ENCODE data around the gene CLASP1.
A peak's percentile ranks its signal among the peaks of the same experiment; 100 is the strongest.
"Not testable (repeated sequence)": the region's sequence is repeated elsewhere in the genome, so short reads cannot be mapped to it uniquely, and the experiment has no call there.

CLASP1 gene

DNA sequence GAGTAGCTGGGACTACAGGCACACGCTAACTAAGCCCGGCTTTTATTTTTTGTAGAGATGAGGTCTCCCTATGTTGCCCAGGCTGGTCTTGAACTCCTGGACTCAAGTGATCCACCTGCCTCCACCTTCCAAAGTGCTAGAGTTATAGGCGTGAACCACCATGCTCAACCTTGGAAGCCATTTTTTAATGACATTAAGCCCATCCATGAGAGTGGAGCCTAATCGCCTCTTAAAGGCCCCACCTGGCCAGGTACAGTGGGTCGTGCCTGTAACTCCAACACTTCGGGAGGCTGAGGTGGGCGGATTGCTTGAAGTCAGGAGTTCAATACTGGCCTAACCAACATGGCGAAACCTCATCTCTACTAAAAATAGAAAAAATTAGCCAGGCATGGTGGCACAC, 322.6 kb downstream of the CLASP1 start:
- no peak overlapping the region for H3K27ac Mint-ChIP-seq
- no peaks in the 10 kb centered on the region for H3K9me3 Mint-ChIP-seq
- H3K4me1 Mint-ChIP-seq: no peaks in the 10 kb centered on the region
- no peak overlapping the region for H3K4me3 Mint-ChIP-seq
- DNase-seq (ENCODE audit: low spot score in 2 of 2) (no peak), ATAC-seq (no peak)
- no peaks in the 10 kb centered on the region for H3K36me3 Mint-ChIP-seq

DNA sequence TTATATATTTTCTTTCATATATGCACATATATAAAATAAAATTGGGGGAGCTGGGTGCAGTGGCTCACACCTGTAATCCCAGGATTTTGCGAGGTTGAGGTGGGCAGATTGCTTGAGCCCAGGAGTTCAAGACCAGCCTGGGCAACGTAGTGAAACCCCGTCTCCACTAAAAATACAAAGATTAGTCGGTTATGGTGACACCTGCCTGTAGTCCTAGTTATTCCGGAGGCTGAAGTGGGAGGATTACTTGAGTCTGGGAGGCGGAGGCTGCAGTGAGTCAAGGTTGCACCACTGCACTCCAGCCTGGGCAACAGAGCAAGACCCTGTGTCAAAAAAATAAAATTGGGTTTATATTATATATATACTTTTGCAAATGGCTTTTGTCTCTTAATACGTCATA, 324.7 kb downstream of the CLASP1 start:
- H3K4me3 Mint-ChIP-seq: no peak overlapping the region
- no peaks in the 10 kb centered on the region for H3K9me3 Mint-ChIP-seq
- H3K36me3 Mint-ChIP-seq: no peaks in the 10 kb centered on the region
- ATAC-seq: no peak
- H3K27ac Mint-ChIP-seq: no peak overlapping the region
- DNase-seq (ENCODE audit: low spot score in 2 of 2): no peak
- H3K4me1 Mint-ChIP-seq: no peaks in the 10 kb centered on the region

GRCh38 chr2:121321476-121321875, 327.8 kb downstream of the CLASP1 start:
- Mint-ChIP-seq H3K4me3 (no peak overlapping the region), H3K36me3 (no peaks in the 10 kb centered on the region), H3K4me1 (no peaks in the 10 kb centered on the region), H3K9me3 (no peaks in the 10 kb centered on the region), H3K27ac (no peak overlapping the region)
- no peak for ATAC-seq
- no peak for DNase-seq (ENCODE audit: low spot score in 2 of 2)

GRCh38 chr2:121319941-121320340, 329.3 kb downstream of the CLASP1 start:
- H3K9me3 Mint-ChIP-seq: no peaks in the 10 kb centered on the region
- no peaks in the 10 kb centered on the region for H3K36me3 Mint-ChIP-seq
- no peak for DNase-seq (ENCODE audit: low spot score in 2 of 2)
- H3K4me3 Mint-ChIP-seq: no peak overlapping the region
- ATAC-seq: no peak
- H3K4me1 Mint-ChIP-seq: no peaks in the 10 kb centered on the region
- no peak overlapping the region for H3K27ac Mint-ChIP-seq

GRCh38 chr2:121316986-121317385, 332.3 kb downstream of the CLASP1 start:
- H3K9me3 Mint-ChIP-seq: no peaks in the 10 kb centered on the region
- H3K4me3 Mint-ChIP-seq: no peak overlapping the region
- no peak overlapping the region for H3K27ac Mint-ChIP-seq
- DNase-seq (ENCODE audit: low spot score in 2 of 2) (no peak), ATAC-seq (no peak)
- H3K36me3 Mint-ChIP-seq: no peaks in the 10 kb centered on the region
- H3K4me1 Mint-ChIP-seq: no peaks in the 10 kb centered on the region

GRCh38 chr2:121313701-121314100, 335.6 kb downstream of the CLASP1 start:
- not testable (repeated sequence) for H3K4me3 Mint-ChIP-seq; H3K27ac Mint-ChIP-seq; ATAC-seq; DNase-seq (ENCODE audit: low spot score in 2 of 2); H3K36me3 Mint-ChIP-seq; H3K9me3 Mint-ChIP-seq
- H3K4me1 Mint-ChIP-seq: peaks cover 13% of the 10 kb centered on the region

DNA sequence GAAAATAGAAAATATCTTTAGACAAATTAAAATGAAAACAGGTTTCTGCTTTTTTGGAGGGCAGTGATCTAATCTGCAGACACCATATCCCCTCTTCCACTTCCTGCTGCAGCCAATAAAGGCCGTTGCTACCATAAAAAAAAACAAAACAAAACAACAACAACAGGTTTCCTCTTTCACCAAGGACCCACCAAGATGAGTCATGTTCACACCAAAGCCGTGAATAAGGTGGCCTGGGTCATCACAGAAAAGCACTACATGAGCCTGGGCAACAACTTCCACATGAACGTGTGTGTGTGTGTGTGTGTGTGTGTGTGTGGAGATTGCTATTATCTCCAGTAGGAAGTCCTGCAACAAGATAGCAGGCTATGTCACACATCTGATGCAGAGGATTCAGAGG, 339.5 kb downstream of the CLASP1 start:
- ATAC-seq (peak; percentile 70), DNase-seq (ENCODE audit: low spot score in 2 of 2) (no peak)
- Mint-ChIP-seq H3K4me1 (peaks cover 13% of the 10 kb centered on the region), H3K9me3 (no peaks in the 10 kb centered on the region), H3K4me3 (no peak overlapping the region), H3K27ac (peak overlapping the region; percentile 9), H3K36me3 (no peaks in the 10 kb centered on the region)

DNA sequence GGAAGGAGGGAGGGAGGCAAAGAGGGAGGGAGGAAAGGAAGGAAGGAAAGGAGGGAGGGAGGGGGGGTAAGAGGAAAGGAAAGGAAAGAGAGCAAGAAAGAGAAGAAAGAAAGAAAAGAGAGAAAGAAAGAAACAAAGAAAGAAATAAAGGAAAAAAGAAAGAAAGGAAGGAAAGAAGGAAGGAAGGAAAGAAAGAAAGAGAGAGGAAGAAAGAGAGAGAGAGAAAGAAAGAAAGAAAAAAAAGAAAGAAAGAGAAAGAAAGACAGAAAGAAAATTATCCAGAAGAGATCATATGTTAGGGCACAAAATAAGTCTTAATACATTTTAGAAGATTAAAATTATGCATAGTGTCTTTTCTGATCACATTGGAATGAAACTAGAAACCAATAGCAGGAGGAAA, 339.9 kb downstream of the CLASP1 start:
- H3K4me3 Mint-ChIP-seq: no peak overlapping the region
- H3K9me3 Mint-ChIP-seq: no peaks in the 10 kb centered on the region

GRCh38 chr2:121307048-121307447, 342.2 kb downstream of the CLASP1 start:
- H3K4me3 Mint-ChIP-seq: no peak overlapping the region
- peaks cover 13% of the 10 kb centered on the region for H3K4me1 Mint-ChIP-seq
- H3K36me3 Mint-ChIP-seq: no peaks in the 10 kb centered on the region
- no peak for ATAC-seq
- H3K27ac Mint-ChIP-seq: no peak overlapping the region
- DNase-seq (ENCODE audit: low spot score in 2 of 2): no peak
- no peaks in the 10 kb centered on the region for H3K9me3 Mint-ChIP-seq

More for the DNA sequence above, 339.9 kb downstream of the CLASP1 start:
- ATAC-seq (no peak), DNase-seq (ENCODE audit: low spot score in 2 of 2) (no peak)
- peak overlapping the region; percentile 9 for H3K27ac Mint-ChIP-seq
- peaks cover 13% of the 10 kb centered on the region for H3K4me1 Mint-ChIP-seq
- H3K36me3 Mint-ChIP-seq: no peaks in the 10 kb centered on the region

DNA sequence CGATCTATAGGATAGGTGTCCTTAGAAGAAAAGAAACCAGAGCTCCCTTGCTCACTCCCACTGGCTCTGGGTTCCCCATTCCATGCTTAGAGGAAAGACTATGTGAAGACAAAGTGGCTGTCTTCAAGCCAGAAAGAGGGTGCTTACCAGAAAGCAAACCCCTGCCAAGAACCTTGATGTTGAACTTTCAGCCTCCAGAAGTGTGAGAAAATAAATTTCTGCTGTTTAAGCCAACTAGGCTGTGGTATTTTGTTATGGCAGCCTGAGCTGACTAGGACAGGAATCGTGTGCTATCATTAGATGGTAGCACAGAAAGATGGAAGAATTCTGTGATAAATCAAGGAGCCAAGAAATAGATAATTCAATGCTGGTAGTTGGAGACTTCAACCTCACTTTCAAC, 344.3 kb downstream of the CLASP1 start:
- peaks cover 12% of the 10 kb centered on the region for H3K4me1 Mint-ChIP-seq
- H3K4me3 Mint-ChIP-seq: no peak overlapping the region
- H3K36me3 Mint-ChIP-seq: no peaks in the 10 kb centered on the region
- no peak overlapping the region for H3K27ac Mint-ChIP-seq
- ATAC-seq (no peak), DNase-seq (ENCODE audit: low spot score in 2 of 2) (no peak)
- H3K9me3 Mint-ChIP-seq: no peaks in the 10 kb centered on the region

- H3K9me3 Mint-ChIP-seq: no peaks in the 10 kb centered on the region
- DNase-seq (ENCODE audit: low spot score in 2 of 2) (no peak), ATAC-seq (no peak)
- H3K36me3 Mint-ChIP-seq: no peaks in the 10 kb centered on the region
- no peak overlapping the region for H3K4me3 Mint-ChIP-seq
- no peaks in the 10 kb centered on the region for H3K4me1 Mint-ChIP-seq
- no peak overlapping the region for H3K27ac Mint-ChIP-seq
Measured at GRCh38 chr2:121303531-121304263, 345.6 kb downstream of the CLASP1 start.

DNA sequence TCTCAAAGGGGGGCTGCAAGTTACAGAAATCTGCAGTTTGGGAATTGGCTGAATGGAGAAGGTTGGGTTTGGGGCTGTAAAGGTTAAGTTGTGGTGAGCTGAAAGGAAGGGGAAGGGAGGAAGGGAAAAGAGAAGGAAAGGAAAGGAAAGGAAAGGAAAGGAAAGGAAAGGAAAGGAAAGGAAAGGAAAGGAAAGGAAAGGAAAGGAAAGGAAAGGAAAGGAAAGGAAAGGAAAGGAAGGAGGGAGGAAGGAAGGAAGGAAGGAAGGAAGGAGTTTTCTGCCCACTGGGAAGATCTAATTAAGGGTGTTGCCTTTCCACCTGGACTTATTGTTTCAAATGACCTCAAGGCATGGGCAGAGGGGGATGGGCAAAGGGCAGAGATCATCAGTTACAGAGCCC, 348.1 kb downstream of the CLASP1 start:
- not testable (repeated sequence) for H3K27ac Mint-ChIP-seq; H3K36me3 Mint-ChIP-seq; H3K4me3 Mint-ChIP-seq; ATAC-seq; H3K4me1 Mint-ChIP-seq; H3K9me3 Mint-ChIP-seq; DNase-seq (ENCODE audit: low spot score in 2 of 2)

DNA sequence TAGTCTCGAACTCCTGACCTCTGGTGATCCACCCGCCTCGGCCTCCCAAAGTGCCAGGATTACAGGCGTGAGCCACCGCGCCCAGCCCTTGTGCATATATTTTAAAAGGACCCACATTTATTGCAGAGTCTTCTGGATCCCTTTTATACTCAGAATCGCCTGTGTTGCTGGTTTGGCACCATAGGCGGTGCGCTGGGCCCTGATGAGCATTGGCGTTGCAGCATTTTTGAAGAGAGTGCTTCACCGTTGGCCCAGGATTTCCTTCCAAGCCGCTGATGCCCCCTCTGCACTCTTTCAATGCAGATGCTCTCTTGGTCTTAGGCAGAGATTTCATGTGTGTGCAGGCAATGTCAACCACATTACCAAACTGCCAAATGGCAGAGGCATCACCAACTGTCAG, 350.8 kb downstream of the CLASP1 start:
- Mint-ChIP-seq H3K27ac (no peak overlapping the region), H3K36me3 (no peaks in the 10 kb centered on the region), H3K4me1 (peaks cover 7% of the 10 kb centered on the region), H3K4me3 (no peak overlapping the region), H3K9me3 (no peaks in the 10 kb centered on the region)
- ATAC-seq (no peak), DNase-seq (ENCODE audit: low spot score in 2 of 2) (no peak)

DNA sequence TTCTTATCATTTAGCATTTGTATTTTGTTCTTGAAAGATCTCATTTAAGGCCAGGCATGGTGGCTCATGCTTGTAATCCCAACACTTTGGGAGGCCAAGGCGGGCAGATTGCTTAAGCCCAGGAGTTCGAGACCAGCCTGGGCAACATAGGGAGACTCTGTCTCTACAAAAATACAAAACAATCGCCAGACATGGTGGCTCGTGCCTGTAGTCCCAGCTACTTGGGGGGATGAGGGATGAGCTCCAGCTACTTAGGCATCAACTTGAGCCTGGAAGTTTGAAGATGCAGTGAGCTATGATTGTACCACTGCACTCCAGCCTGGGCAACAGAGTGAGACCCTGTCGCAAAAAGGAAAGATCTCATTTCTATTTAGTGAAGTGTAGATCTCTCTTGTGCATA, 351.4 kb downstream of the CLASP1 start:
- H3K27ac Mint-ChIP-seq; H3K4me3 Mint-ChIP-seq; H3K36me3 Mint-ChIP-seq; ATAC-seq; H3K9me3 Mint-ChIP-seq; H3K4me1 Mint-ChIP-seq; DNase-seq (ENCODE audit: low spot score in 2 of 2): not testable (repeated sequence)

DNA sequence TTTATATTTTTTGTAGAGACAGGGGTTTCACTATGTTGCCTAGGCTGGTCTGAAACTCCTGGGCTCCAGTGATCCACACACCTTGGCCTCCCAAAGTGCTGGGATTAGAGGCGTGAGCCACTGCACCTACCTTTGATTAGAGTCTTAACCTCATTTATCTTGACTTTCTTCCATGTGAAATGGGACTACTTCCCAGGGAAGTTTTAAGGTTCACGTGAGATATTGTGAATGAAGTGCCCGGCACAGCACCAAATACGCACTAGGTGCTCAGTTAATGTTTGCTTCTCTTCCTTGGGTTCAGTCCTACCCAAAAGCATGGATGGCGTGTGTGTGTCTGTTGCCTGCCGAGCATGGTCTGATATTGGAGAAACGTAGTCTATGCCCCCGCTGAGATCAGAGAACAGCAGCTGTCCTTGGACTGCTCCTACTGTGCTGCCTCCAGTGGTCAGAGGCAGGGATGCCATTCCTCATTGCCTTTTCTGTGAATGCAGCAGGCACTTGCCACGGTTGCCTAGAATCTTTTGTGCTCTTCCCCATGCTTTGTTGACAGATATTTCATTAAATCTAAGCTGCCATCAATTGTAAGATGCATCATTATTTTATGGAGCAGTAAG, 351.9 kb downstream of the CLASP1 start:
- Mint-ChIP-seq H3K4me3 (no peak overlapping the region), H3K4me1 (peaks cover 8% of the 10 kb centered on the region), H3K27ac (no peak overlapping the region), H3K9me3 (no peaks in the 10 kb centered on the region), H3K36me3 (no peaks in the 10 kb centered on the region)
- DNase-seq (ENCODE audit: low spot score in 2 of 2) (no peak), ATAC-seq (peak; percentile 35)

DNA sequence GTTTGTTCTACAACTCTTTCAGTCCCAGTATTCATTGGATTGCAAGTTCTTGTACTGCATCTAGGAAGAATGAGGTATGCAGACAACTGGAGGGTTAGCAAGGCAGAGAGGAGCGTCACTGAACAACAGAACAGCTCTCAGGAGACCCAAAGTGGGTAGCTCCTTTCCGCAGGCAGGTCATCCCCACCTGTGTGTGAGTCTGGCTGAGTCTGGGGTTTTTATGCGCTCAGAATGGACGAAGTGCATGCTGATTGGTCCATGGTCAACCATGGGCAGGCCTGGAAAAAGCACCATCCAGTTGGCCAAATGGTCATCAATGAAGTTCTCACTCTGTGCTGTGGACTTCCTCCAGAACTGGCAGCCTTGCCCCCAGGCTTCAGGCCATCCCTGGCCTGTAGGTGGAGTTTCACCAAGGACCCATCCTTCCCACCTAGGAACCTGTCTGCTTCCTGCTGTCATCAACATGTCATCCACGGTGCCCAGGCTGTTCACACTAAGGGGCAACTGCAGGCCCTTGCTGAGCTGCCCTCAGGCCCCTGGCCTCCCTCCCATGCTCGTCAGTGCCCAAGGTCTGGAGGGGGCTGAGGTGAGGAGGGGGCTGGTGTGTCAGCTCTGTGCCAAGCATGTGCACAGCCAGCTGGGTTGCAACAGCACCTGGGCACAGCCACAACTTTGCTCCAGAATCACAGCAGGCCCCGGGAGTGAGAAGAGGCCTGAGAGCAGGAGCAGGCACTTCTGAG, 353.2 kb downstream of the CLASP1 start:
- peaks cover 8% of the 10 kb centered on the region for H3K4me1 Mint-ChIP-seq
- no peak overlapping the region for H3K27ac Mint-ChIP-seq
- H3K4me3 Mint-ChIP-seq: no peak overlapping the region
- H3K9me3 Mint-ChIP-seq: no peaks in the 10 kb centered on the region
- DNase-seq (ENCODE audit: low spot score in 2 of 2) (no peak), ATAC-seq (peak; percentile 17)
- H3K36me3 Mint-ChIP-seq: no peaks in the 10 kb centered on the region

Measured in stimulated activated effector memory CD8-positive, alpha-beta T cell treated with anti-CD3 and anti-CD28 coated beads, Interleukin-12 subunit alpha, Interleukin-12 subunit beta, amount 100 ng/mL, for 72 hours (primary cell).